GM06990 (cell line): Measurements from ENCODE around the gene DSCAML1.

Experiments
- DNase-seq: peaks from one replicate; pipeline ENCODE4 v3.0.0-alpha.2; 2011; ENCODE audit not compliant: insufficient read length; ENCODE audit errors: extremely low read depth
- H3K27me3 ChIP-seq: replicated peaks from 2 replicates; pipeline ENCODE4 v1.6.0; 2011; ENCODE audit warnings: low read length; ENCODE audit not compliant: control insufficient read depth, insufficient read depth
- H3K36me3 ChIP-seq: 2 replicates; pipeline ENCODE4 v1.5.1; 2011; ENCODE audit warnings: low read length; ENCODE audit not compliant: control insufficient read depth, insufficient read depth
- H3K4me3 ChIP-seq: replicated peaks from 2 replicates; pipeline ENCODE4 v1.5.1; 2011; ENCODE audit warnings: low read depth, mild to moderate bottlenecking, control low read depth, low read length
- TF ChIP-seq, protein P1 (sequence below): IDR thresholded peaks from 2 replicates; pipeline ENCODE4 v1.5.1; 2011; ENCODE audit warnings: low read length, control low read depth, mild to moderate bottlenecking, inconsistent platforms; ENCODE audit not compliant: insufficient read depth, poor library complexity, severe bottlenecking

DSCAML1 gene

DNA sequence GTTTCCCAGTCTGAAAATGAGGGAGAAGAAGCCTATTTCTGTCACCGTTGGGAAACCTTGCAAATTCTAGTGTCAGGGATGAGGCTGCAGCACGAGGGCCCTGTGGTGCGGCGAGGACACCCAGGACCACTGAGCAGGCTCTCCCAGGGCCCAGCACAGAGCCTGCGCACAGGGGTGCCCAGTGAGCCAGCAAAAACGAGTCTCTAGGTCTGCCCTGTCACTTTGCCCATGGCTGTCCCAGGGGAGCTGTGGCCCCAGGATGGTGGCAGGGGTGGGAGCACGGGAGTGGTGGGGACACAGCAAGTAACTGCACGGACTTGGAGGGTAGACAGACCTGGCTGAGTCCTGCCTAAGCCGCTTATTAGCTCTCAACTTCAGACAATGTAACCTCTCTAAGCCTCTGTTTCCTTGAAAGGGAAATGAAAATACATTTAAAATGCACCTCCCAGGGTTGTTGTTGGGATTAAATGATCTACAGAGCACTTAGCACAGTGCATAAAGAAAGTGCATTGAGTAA lies 44.2 kb downstream of the DSCAML1 start:
- Histone ChIP-seq H3K4me3 (no peak overlapping the region), H3K27me3 (peaks cover 3% of the 10 kb centered on the region), H3K36me3 (no peaks in the 10 kb centered on the region)
- DNase-seq: no peak
- TF ChIP-seq, protein P1, sequence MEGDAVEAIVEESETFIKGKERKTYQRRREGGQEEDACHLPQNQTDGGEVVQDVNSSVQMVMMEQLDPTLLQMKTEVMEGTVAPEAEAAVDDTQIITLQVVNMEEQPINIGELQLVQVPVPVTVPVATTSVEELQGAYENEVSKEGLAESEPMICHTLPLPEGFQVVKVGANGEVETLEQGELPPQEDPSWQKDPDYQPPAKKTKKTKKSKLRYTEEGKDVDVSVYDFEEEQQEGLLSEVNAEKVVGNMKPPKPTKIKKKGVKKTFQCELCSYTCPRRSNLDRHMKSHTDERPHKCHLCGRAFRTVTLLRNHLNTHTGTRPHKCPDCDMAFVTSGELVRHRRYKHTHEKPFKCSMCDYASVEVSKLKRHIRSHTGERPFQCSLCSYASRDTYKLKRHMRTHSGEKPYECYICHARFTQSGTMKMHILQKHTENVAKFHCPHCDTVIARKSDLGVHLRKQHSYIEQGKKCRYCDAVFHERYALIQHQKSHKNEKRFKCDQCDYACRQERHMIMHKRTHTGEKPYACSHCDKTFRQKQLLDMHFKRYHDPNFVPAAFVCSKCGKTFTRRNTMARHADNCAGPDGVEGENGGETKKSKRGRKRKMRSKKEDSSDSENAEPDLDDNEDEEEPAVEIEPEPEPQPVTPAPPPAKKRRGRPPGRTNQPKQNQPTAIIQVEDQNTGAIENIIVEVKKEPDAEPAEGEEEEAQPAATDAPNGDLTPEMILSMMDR: no peak

DNA sequence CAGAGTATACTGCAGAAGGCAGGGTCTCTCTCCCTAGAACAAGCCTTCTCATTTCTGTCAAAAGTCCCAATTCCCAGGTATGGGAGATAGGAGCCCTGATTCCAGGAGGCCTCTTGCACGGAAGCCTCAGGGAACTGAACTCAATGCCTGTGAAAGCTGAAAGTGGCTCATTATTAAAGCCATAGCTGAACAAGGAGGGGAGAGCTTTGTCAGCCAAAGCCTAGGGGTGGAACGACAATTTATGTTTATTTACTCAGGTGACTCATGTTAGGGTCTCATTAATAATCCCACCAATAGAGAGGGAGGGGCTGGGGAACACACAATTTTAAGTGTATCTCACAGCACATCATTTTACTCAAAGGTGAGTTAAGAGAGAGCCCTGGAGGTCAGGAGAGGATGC lies 44.9 kb downstream of the DSCAML1 start:
- no peak for DNase-seq
- TF ChIP-seq, protein P1: no peak
- H3K27me3 ChIP-seq: peaks cover 3% of the 10 kb centered on the region
- H3K4me3 ChIP-seq: no peak overlapping the region
- H3K36me3 ChIP-seq: no peaks in the 10 kb centered on the region

DNA sequence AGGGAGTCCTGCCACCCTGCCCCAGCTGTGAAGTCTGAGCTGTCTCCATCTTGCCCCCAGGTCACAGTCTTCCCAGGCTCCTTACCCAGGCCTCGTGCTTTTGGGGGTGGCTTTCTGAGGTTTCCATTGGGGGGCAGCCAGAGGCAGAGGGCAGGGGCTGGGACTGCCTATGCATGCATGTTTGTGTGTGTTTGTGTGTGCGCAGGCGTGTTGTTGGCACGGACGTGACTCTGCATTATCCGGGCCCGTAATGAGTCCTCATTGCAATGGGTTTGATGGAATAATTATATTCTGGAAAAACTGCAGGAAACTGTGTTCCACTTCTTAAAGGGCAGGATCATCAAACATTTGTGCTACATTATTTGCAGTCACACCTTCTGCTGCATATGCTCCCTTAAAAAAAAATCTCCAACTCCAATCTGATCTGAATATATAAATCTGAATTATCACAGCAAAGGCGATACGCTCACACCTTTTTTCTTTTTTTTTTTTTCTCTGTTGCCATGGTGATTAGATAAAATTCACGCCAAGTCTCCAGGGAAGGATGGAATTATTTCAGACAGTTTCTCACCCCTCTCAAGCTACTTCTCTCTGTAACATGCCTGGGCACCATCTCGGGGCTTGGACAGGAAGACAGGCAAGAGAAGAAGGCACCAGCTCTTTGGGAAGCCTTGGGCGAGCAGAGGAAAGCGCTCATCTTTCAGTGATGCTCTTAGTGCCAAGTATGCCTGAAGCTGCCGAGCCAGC lies 45.9 kb downstream of the DSCAML1 start:
- Histone ChIP-seq H3K27me3 (peaks cover 3% of the 10 kb centered on the region), H3K4me3 (no peak overlapping the region), H3K36me3 (no peaks in the 10 kb centered on the region)
- TF ChIP-seq, protein P1: no peak
- DNase-seq: no peak

DNA sequence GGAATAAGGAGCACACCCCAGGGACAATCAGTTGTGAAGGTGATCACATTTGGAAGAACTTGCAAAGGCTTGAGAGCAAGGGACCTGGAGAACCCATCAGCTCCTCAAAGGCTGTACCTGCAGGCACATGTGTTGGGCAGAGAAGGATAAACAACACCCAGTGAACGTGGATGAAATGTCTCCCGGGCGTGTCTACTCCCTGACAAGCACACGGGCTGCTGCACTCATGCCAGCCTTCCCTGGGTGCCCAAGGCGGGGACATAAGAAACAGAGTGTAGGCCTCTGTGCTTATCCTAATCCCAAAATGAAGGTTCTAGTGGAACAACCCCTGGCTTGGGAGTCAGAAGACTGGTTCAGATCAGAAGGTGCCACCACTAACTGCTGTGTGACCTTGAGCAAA lies 46.7 kb downstream of the DSCAML1 start:
- TF ChIP-seq, protein P1: no peak
- Histone ChIP-seq H3K27me3 (peaks cover 2% of the 10 kb centered on the region), H3K4me3 (no peak overlapping the region), H3K36me3 (no peaks in the 10 kb centered on the region)
- no peak for DNase-seq

DNA sequence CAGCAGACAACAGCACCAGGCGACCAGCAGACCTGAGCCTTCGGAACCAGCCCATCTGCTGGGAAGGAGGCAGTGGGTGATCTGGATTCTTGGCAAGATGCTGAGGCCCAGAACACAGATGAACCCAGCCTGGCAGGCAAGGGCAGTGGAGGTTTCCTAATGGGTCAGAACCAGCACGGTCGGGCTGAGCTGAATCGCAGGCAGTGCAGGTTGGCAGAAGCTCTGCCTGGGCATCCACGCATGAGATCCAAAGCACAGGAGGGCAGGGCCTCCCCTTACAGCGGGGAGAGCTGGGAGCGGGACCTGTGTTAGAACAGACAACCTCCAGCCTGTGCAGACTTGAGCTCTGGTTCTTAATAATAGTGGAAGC lies 47.5 kb downstream of the DSCAML1 start:
- H3K4me3 ChIP-seq: no peak overlapping the region
- DNase-seq: no peak
- H3K27me3 ChIP-seq: peaks cover 2% of the 10 kb centered on the region
- H3K36me3 ChIP-seq: no peaks in the 10 kb centered on the region
- TF ChIP-seq, protein P1: no peak
